Measurements from ENCODE around the gene PSEN2. TPM values are rescaled to one million over a fixed set of nuclear protein-coding genes. Genes with fewer than 3 reads are reported as not detected.

PSEN2 gene
- total RNA-seq, 3 donors from 2014 or later, result 20.3 to 30.7 (median 24.1) TPM

DNA sequence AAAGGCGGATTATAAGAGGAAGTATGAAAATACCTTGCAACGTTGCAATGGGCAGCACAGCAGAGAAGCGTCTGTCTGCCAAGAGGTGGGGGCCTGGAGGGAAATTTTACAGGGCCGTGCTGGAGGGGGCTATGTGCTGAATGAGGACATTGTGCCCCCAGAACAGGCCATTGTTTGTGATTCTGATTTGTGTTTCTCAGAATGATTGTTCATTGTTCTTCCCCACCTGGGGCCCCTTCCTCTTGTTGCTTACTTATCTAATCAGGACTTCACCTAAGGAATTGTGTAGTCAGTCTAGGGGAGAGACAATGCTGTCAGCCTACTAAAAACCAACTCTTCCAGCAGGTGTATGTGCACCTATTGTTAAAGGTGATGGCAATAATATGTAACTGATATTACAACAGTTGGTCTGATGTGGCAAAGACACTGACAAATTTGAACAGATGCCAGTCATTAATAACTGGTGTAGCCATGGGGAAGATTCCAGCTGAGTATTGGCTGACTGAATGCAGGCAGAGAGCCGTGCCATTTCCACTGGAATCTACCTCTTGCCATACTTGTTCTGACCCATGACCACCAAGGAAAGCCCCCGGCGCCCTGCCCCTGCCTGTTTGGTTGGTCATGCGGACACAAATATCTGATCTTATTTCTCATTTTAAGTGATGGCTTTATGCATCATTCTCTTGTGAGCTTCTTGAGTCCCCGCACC lies 45.2 kb upstream of the PSEN2 start:
- DNase-seq (no peak), ATAC-seq (no peak)
- no peak overlapping the region for H3K4me3 ChIP-seq
- no peaks in the 10 kb centered on the region for H3K9me3 ChIP-seq
- intact Hi-C loops (cut with DNase I, micrococcal nuclease), result loop anchor here (5.0 to 10.0 kb wide), 4 partner anchors 90 to 280 kb away; partner anchors contain the start of genes ITPKB (in 1 of the 2) and STUM (in 1 of the 2)
- no peaks in the 10 kb centered on the region for H3K36me3 ChIP-seq (ENCODE audit: low read depth)
- TF ChIP-seq, protein P1, sequence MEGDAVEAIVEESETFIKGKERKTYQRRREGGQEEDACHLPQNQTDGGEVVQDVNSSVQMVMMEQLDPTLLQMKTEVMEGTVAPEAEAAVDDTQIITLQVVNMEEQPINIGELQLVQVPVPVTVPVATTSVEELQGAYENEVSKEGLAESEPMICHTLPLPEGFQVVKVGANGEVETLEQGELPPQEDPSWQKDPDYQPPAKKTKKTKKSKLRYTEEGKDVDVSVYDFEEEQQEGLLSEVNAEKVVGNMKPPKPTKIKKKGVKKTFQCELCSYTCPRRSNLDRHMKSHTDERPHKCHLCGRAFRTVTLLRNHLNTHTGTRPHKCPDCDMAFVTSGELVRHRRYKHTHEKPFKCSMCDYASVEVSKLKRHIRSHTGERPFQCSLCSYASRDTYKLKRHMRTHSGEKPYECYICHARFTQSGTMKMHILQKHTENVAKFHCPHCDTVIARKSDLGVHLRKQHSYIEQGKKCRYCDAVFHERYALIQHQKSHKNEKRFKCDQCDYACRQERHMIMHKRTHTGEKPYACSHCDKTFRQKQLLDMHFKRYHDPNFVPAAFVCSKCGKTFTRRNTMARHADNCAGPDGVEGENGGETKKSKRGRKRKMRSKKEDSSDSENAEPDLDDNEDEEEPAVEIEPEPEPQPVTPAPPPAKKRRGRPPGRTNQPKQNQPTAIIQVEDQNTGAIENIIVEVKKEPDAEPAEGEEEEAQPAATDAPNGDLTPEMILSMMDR (IDR thresholded peaks at IDR 0.05), result no peak
- H3K4me1 ChIP-seq (ENCODE audit: low read depth), result peaks cover 7% of the 10 kb centered on the region

DNA sequence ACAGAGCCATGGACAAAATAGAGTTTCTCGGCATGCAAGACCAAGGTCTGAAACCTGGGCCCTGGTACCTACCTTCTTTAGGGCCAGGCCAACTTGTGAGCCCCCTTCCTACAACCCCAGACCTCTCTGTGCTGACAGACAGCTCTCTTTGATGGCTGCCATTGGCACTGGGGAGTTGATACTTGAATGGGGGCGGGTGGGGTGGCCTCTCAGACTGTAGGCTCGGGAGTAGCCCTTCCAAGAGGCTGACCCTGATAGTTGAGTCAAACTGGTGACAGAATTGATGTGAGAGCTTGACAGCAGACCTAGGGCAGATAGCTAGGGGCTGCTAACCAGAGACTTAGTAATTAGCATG lies 44.7 kb upstream of the PSEN2 start:
- TF ChIP-seq, protein P1 (IDR thresholded peaks at IDR 0.05), result no peak
- no peak overlapping the region for H3K4me3 ChIP-seq
- intact Hi-C loops (cut with DNase I, micrococcal nuclease), result loop anchor here (5.0 to 10.0 kb wide), 4 partner anchors 91 to 281 kb away; partner anchors contain the start of genes ITPKB (in 1 of the 2) and STUM (in 1 of the 2)
- ATAC-seq (no peak), DNase-seq (no peak)
- peaks cover 4% of the 10 kb centered on the region for H3K4me1 ChIP-seq (ENCODE audit: low read depth)
- no peaks in the 10 kb centered on the region for H3K9me3 ChIP-seq
- no peaks in the 10 kb centered on the region for H3K36me3 ChIP-seq (ENCODE audit: low read depth)

DNA sequence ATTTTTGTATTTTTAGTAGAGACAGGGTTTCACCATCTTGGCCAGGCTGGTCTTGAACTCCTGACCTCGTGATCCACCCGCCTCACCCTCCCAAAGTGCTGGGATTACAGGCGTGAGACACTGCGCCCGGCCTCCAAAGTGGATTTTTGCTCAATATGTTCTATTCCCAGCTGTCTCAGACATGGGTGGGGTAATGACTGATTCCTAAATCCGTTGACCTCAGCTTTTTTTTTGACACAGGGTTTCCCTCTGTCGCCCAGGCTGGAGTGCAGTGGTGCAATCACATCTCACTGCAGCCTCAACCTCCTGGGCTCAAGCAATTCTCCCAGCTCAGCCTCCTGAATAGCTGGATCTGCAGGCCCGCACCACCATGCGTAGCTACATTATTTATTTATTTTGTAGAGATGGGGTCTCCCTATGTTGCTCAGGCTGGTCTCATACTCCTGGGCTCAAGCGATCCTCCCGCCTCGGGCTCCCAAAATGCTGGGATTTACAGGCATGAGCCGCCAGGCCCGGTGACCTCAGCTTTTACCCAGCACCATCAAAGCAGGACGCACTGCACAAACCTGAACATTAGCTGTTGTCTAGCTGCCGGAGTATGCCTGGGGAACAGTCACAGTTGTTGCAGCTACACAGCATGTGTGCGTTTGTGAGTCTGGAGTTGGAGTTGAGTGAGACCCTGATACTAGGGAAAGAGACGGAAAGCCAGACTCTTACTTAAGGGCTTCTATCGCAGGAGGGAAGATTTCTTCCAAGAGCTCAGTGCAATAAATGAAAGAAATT lies 43.7 kb upstream of the PSEN2 start:
- peaks cover 3% of the 10 kb centered on the region for H3K4me1 ChIP-seq (ENCODE audit: low read depth)
- DNase-seq (no peak), ATAC-seq (no peak)
- H3K36me3 ChIP-seq (ENCODE audit: low read depth), result no peaks in the 10 kb centered on the region
- TF ChIP-seq, protein P1 (IDR thresholded peaks at IDR 0.05), result no peak
- intact Hi-C loops (cut with DNase I, micrococcal nuclease), result loop anchor here (5.0 to 10.0 kb wide), 4 partner anchors 92 to 282 kb away; partner anchors contain the start of genes ITPKB (in 1 of the 2) and STUM (in 1 of the 2)
- H3K9me3 ChIP-seq, result no peaks in the 10 kb centered on the region
- no peak overlapping the region for H3K4me3 ChIP-seq

DNA sequence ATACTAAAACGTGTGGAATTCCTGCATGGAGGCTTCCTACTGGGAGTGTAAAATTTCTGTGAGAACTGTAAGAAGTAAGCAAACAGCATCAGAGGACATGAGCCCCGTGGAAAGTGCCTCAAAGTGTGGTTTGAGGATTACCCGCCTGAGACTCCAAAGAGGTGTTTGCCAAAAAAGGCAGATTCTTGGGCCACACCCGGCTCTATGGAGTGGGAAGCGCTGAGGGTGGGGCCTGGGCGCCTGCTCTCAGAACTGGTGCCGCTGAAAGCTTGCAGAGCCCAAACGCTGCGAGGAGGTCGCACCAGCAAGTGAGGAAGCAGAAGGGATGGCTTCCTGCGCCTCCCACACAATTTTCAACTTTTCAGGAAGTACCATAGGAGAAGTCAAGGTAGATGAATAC lies 43.0 kb upstream of the PSEN2 start:
- peak; percentile 36 to 63 (median 42) for DNase-seq
- Histone ChIP-seq H3K4me3 (no peak overlapping the region), H3K9me3 (no peaks in the 10 kb centered on the region), H3K36me3 (ENCODE audit: low read depth) (no peaks in the 10 kb centered on the region), H3K4me1 (ENCODE audit: low read depth) (peaks cover 3% of the 10 kb centered on the region)
- intact Hi-C loops (cut with DNase I, micrococcal nuclease), result loop anchor here (5.0 to 10.0 kb wide), 4 partner anchors 93 to 283 kb away; partner anchors contain the start of genes ITPKB (in 1 of the 2) and STUM (in 1 of the 2)
- ATAC-seq, result peak; percentile 44
- TF ChIP-seq, protein P1 (IDR thresholded peaks at IDR 0.05), result no peak

DNA sequence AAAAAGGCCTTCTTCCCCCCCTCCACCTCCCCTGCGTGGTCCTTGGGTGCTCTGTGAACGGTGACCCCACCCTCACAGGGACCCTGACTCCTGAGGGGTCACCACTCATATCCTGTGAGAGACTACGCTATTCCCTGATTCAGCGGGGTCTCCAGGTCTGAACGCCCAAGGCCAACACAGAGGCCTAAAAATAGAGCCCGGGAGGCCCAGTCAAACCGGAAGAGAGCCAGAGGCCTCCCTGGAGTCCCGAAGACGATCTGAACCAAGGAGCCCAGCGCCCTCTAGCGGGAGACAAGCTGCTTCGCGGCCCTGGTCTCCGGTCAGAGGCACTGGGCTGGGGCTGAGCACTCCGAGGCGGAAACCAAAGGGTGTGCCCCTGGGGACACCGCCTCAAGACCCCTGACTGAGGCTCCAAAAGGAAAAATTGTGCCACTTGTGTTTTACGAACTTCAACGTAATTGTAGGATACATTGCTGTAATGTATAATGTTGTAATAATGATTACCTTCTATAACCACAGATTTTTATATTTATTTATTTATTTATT lies 42.4 kb upstream of the PSEN2 start:
- peak; percentile 94 to 96 (median 95) for DNase-seq
- TF ChIP-seq, protein P1 (IDR thresholded peaks at IDR 0.05), result peak; percentile 95
- H3K36me3 ChIP-seq (ENCODE audit: low read depth), result no peaks in the 10 kb centered on the region
- intact Hi-C loops (cut with DNase I, micrococcal nuclease), result loop anchor here (5.0 to 10.0 kb wide), 4 partner anchors 93 to 283 kb away; partner anchors contain the start of genes ITPKB (in 1 of the 2) and STUM (in 1 of the 2)
- no peaks in the 10 kb centered on the region for H3K9me3 ChIP-seq
- ATAC-seq, result peak; percentile 100
- H3K4me1 ChIP-seq (ENCODE audit: low read depth), result peaks cover 3% of the 10 kb centered on the region
- no peak overlapping the region for H3K4me3 ChIP-seq

Data from mucosa of descending colon (tissue), 3 donors.